Middle frontal gyrus (tissue), 1 donor: ENCODE data around the gene ARNT2.
"Not testable (repeated sequence)": the region's sequence is repeated elsewhere in the genome, so short reads cannot be mapped to it uniquely, and the experiment has no call there.

ENCODE experiments used
- DNase-seq: peaks from one replicate; pipeline ENCODE4 v3.0.0-alpha.2; 2015; ENCODE audit warnings: low spot score; ENCODE audit errors: extremely low spot score

The ARNT2 gene

GRCh38 chr15:80404057-80404760 lies at the start of gene ARNT2:
Gene ARNT2, plus strand, starts transcription at chr15:80404382. Its CDS starts 134 bp downstream, at chr15:80404516.
- no peak for DNase-seq

DNA sequence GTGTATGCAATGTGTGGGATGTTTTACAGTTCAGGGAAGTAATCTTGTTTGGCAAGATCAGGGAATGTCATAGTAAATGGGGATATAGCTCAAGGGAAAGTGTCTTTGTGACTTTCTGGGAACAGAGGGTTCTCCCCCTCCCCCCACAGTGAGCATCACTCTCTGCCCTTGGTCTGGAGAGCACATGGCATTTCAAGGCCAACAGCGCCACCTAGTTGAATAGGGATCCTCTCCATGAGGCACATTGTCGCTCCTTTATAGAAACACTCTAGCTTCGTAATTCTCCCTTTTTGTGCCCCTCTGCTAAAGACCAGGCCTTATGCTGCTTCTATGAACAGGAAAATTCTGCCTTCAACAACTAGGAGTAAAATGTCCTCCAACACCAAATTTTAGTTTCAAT lies 37.1 kb upstream of the ARNT2 start:
- no peak for DNase-seq

DNA sequence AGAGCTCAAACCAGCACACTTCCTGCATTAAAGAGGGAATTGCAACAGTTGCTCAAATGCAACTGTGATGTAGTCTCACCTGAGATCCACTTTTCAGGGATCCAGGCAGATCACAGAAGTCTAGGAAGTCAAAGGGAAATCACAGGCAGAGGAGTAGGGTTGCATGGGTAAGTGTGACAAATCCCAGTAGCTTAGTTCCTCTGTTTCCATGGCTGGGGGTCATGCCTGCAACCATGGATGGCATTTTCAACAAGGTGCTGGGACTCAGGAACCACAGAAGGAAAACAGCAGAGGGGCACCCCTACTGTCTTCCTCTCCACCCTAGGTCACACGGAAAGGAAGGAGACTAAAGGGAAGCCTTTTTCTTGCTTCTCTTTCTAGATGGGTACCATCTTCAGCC lies 36.5 kb upstream of the ARNT2 start:
- no peak for DNase-seq

- no peak for DNase-seq
Observed at GRCh38 chr15:80371924-80372323, 32.3 kb upstream of the ARNT2 start.

DNA sequence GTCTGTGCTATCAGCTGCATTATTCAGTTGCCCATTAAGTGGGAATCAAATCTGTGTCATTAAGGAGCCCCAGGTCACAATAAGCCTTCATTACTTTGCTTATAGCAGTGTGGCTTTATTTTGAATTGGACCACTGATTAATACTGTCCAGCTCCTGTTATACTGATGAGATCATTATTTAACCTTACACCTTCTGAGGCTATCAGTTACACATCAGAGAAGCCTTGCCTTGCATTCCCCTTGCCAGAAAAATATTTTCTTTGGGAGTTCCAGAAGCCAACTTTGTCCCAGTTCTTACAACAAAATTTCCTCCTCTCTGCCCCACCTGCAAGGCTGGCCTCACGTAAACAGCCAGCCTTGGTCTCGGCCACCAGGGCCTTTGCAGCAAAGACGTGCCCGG lies 29.7 kb upstream of the ARNT2 start:
- no peak for DNase-seq

- DNase-seq, result no peak
Observed at GRCh38 chr15:80375968-80376891, 28.0 kb upstream of the ARNT2 start.

GRCh38 chr15:80379693-80380092 lies 24.5 kb upstream of the ARNT2 start:
- no peak for DNase-seq

DNA sequence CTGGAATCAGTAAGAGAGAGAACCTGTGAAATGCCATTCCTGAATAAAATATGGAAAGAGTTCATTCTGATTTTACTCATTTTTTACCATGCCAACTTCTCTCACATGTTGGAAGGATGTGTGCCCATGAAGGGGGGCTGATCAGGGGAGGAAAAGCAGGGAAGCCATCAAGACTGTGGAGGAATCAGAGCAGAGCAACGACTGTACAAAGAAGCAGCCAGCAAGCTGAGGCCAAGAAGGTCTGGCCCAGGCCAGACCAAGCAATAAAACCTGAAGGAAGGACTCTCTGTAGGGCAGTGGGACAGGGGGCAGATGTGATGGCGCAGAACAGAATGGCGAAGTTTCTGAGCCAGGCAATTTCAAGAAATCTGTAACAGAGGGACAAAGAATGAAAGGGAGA lies 24.0 kb upstream of the ARNT2 start:
- DNase-seq, result no peak

- no peak for DNase-seq
Observed at GRCh38 chr15:80382285-80382684, 21.9 kb upstream of the ARNT2 start.

GRCh38 chr15:80384432-80384831 lies 19.8 kb upstream of the ARNT2 start:
- DNase-seq, result no peak

DNA sequence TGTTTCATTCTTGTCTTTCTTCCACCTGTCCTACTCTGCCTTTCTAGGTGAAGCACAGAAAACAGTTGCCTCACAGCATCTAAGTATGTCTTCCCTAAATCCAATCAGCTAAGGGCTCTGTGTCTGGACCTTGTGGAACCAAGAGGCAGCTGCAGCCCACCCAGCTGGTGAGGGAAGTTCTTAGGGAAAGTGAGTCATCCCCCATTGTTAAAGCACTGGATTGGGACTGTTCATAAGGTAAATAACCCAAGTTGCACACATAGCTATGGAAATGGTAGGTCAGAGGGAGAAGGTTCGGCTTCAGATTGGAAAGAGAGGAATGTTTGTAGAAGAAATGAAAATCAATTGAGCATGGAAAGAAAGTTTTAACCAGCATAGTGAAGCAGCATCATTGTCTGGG lies 18.0 kb upstream of the ARNT2 start:
- no peak for DNase-seq

- DNase-seq, result no peak
Observed at GRCh38 chr15:80388326-80388725, 15.9 kb upstream of the ARNT2 start.

GRCh38 chr15:80389370-80389769 lies 14.8 kb upstream of the ARNT2 start:
- no peak for DNase-seq

- DNase-seq, result not testable (repeated sequence)
Observed at GRCh38 chr15:80390942-80391341, 13.2 kb upstream of the ARNT2 start.

- no peak for DNase-seq
Observed at GRCh38 chr15:80395616-80396015, 8.6 kb upstream of the ARNT2 start.

GRCh38 chr15:80396096-80396495 lies 8.1 kb upstream of the ARNT2 start:
- DNase-seq, result no peak

GRCh38 chr15:80399508-80399907 lies 4.7 kb upstream of the ARNT2 start:
- DNase-seq, result no peak

GRCh38 chr15:80401456-80401855 lies 2.7 kb upstream of the ARNT2 start:
- DNase-seq, result no peak

GRCh38 chr15:80402339-80402738 lies 1.8 kb upstream of the ARNT2 start:
- DNase-seq, result no peak

DNA sequence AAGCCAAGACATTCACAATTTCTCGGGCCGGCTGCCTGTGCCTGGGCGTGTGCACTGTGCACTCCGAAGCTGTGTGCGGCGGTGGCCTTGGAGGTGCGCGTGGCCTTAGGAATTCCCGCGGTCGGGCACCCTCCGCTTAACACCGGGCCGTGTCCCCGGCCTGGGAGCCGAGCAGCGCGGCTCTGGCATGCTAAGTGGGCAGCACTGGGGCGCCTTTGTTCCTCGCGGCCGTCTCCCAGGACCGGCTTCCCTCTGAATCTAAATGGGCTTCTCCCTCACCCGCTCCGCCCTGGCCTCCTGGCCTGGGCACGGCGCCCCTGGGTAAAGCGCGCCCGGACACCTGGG lies 498 bp upstream of the ARNT2 start:
- no peak for DNase-seq

DNA sequence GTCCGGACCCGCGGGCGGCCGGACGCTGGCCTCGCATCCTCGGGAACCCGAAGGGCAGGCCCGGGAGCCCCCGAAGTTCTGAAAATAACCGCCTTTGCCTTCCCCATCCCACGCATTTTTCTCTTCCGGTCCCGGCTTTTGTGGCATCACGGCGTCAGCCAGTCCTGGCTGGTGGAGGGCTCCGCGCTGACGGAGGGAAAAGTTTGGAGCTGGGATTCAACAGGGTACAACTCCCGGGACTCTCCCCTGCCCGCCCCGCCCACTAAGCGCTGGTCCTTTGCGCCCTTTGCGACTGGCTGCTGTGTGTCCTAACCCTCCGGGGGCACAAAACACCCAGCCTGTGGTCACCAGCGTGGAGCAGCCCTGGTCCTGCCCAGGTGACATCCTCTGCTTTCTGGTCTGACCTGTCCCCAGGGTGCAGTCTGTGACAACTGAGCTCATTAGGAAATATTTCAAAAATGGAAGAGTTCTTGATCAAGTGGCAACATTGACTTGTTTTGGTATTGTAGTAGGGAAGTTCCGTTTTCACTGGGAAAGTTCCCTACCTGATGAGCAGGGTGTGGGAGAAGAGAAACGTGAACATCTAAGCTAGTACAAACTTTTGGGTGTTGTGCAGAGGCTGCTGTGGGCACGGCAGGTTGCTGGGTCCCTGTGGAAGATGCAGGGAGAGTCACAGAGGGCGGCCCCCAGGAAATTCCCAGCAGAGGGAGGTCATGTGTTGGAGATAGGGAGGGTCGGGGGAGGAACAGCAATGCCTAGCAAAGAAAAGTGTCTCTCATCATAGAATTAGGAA lies 775 bp downstream of the ARNT2 start:
- DNase-seq, result no peak

DNA sequence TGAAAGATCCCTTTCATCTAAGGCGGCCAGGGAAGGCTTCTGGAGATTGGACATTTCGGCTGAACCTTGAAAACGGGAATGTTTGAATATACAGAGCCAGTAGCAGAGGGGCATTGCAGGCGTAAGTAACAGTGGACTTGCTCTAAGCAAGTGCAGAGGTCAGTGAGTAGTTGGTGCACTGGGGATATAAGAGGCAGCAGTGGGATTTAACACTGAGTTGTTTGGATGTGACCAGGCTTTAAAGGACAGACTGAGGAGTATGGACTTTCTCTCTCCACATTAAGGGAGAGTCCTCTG lies 1.3 kb downstream of the ARNT2 start:
- no peak for DNase-seq
